Inflammatory macrophage (primary cell): ENCODE results near the gene CAPN10.

Experiments
- DNase-seq, 2 donors: peaks; one replicate each; pipeline ENCODE4 v3.0.0-alpha.2; 2020 to 2022

CAPN10 gene

GRCh38 chr2:240563951-240564560, 22.5 kb upstream of the CAPN10 start:
- no peak for DNase-seq

GRCh38 chr2:240564561-240565332, 21.8 kb upstream of the CAPN10 start:
- peak; percentile 11 to 19 for DNase-seq

- peak; percentile 89 to 93 for DNase-seq
Observed at GRCh38 chr2:240565333-240566202, 21.0 kb upstream of the CAPN10 start.

- peak; percentile 92 to 94 for DNase-seq
Observed at GRCh38 chr2:240566203-240567136, 20.1 kb upstream of the CAPN10 start.

GRCh38 chr2:240567137-240567871, 19.2 kb upstream of the CAPN10 start:
- DNase-seq = peak in 1 of 2 donors; percentile 40

- peak; percentile 19 to 66 for DNase-seq
Observed at GRCh38 chr2:240567872-240568677, 18.5 kb upstream of the CAPN10 start, which contains the start of gene RNPEPL1. Gene RNPEPL1, plus strand, starts transcription at chr2:240568484. Its CDS starts 103 bp downstream, at chr2:240568587.

- peak; percentile 44 to 64 for DNase-seq
Observed at GRCh38 chr2:240568678-240569522, 17.6 kb upstream of the CAPN10 start.

GRCh38 chr2:240569523-240569997, 17.0 kb upstream of the CAPN10 start:
- DNase-seq = no peak

GRCh38 chr2:240569998-240570530, 16.5 kb upstream of the CAPN10 start:
- DNase-seq = no peak

- no peak for DNase-seq
Observed at GRCh38 chr2:240570531-240571313, 15.8 kb upstream of the CAPN10 start.

GRCh38 chr2:240571314-240571973, 15.1 kb upstream of the CAPN10 start:
- DNase-seq = no peak

GRCh38 chr2:240572141-240573031, 14.1 kb upstream of the CAPN10 start:
- DNase-seq = no peak

- DNase-seq = no peak
Observed at GRCh38 chr2:240573071-240573515, 13.4 kb upstream of the CAPN10 start.

GRCh38 chr2:240573516-240574385, 12.8 kb upstream of the CAPN10 start:
- DNase-seq = no peak

- no peak for DNase-seq
Observed at GRCh38 chr2:240574386-240575100, 12.0 kb upstream of the CAPN10 start.
